ENCODE results near the gene PLXNA2. TPM values are rescaled to one million over a fixed set of nuclear protein-coding genes. Genes with fewer than 3 reads are reported as not detected.

PLXNA2 gene
- total RNA-seq, 1 donor from 2014 or later = 14.1 TPM

GRCh38 chr1:208006258-208006920 lies 237.8 kb downstream of the PLXNA2 start:
- no peaks in the 10 kb centered on the region for H3K9me3 ChIP-seq (ENCODE audit: control insufficient read depth in 3 of 3, low read length in 3 of 3)
- H3K9ac ChIP-seq (ENCODE audit: low read depth in 1 of 3, low read length in 3 of 3) = no peak overlapping the region

GRCh38 chr1:208004851-208005250 lies 239.3 kb downstream of the PLXNA2 start:
- no peaks in the 10 kb centered on the region for H3K9me3 ChIP-seq (ENCODE audit: control insufficient read depth in 3 of 3, low read length in 3 of 3)
- H3K27me3 ChIP-seq (ENCODE audit: control insufficient read depth in 3 of 3, insufficient read depth in 3 of 3, low read length in 3 of 3) = peaks cover 0 to 7% (median 2%) of the 10 kb centered on the region in 3 donors
- peaks cover 0 to 5% (median 0%) of the 10 kb centered on the region in 3 donors for H3K4me1 ChIP-seq (ENCODE audit: control insufficient read depth in 3 of 3, insufficient read depth in 3 of 3, low read length in 3 of 3)
- H3K36me3 ChIP-seq (ENCODE audit: control insufficient read depth in 3 of 3, insufficient read depth in 3 of 3, low read length in 3 of 3) = no peaks in the 10 kb centered on the region
- no peak overlapping the region for H3K9ac ChIP-seq (ENCODE audit: low read depth in 1 of 3, low read length in 3 of 3)
- H3K4me3 ChIP-seq (ENCODE audit: low read length in 3 of 3) = no peak overlapping the region
- no peak overlapping the region for H3K27ac ChIP-seq (ENCODE audit: low read depth, low read length)

More at GRCh38 chr1:208006258-208006920, 237.8 kb downstream of the PLXNA2 start:
- no peak overlapping the region for H3K4me3 ChIP-seq (ENCODE audit: low read length in 3 of 3)
- no peaks in the 10 kb centered on the region for H3K36me3 ChIP-seq (ENCODE audit: control insufficient read depth in 3 of 3, insufficient read depth in 3 of 3, low read length in 3 of 3)
- peaks cover 0 to 5% (median 4%) of the 10 kb centered on the region in 3 donors for H3K4me1 ChIP-seq (ENCODE audit: control insufficient read depth in 3 of 3, insufficient read depth in 3 of 3, low read length in 3 of 3)
- peaks cover 0 to 7% (median 2%) of the 10 kb centered on the region in 3 donors for H3K27me3 ChIP-seq (ENCODE audit: control insufficient read depth in 3 of 3, insufficient read depth in 3 of 3, low read length in 3 of 3)
- no peak overlapping the region for H3K27ac ChIP-seq (ENCODE audit: low read depth, low read length)

- H3K9me3 ChIP-seq (ENCODE audit: control insufficient read depth in 3 of 3, low read length in 3 of 3) = no peaks in the 10 kb centered on the region
- no peak overlapping the region for H3K9ac ChIP-seq (ENCODE audit: low read depth in 1 of 3, low read length in 3 of 3)
- H3K4me1 ChIP-seq (ENCODE audit: control insufficient read depth in 3 of 3, insufficient read depth in 3 of 3, low read length in 3 of 3) = no peaks in the 10 kb centered on the region
- no peak overlapping the region for H3K4me3 ChIP-seq (ENCODE audit: low read length in 3 of 3)
- no peak overlapping the region for H3K27ac ChIP-seq (ENCODE audit: low read depth, low read length)
- H3K27me3 ChIP-seq (ENCODE audit: control insufficient read depth in 3 of 3, insufficient read depth in 3 of 3, low read length in 3 of 3) = peaks cover 0 to 7% (median 2%) of the 10 kb centered on the region in 3 donors
- H3K36me3 ChIP-seq (ENCODE audit: control insufficient read depth in 3 of 3, insufficient read depth in 3 of 3, low read length in 3 of 3) = no peaks in the 10 kb centered on the region
These were observed 240.9 kb downstream of the PLXNA2 start for GRCh38 chr1:208003241-208003640.

- H3K27ac ChIP-seq (ENCODE audit: low read depth, low read length) = no peak overlapping the region
- H3K9ac ChIP-seq (ENCODE audit: low read depth in 1 of 3, low read length in 3 of 3) = no peak overlapping the region
- H3K36me3 ChIP-seq (ENCODE audit: control insufficient read depth in 3 of 3, insufficient read depth in 3 of 3, low read length in 3 of 3) = no peaks in the 10 kb centered on the region
- peaks cover 0 to 7% (median 2%) of the 10 kb centered on the region in 3 donors for H3K27me3 ChIP-seq (ENCODE audit: control insufficient read depth in 3 of 3, insufficient read depth in 3 of 3, low read length in 3 of 3)
- H3K9me3 ChIP-seq (ENCODE audit: control insufficient read depth in 3 of 3, low read length in 3 of 3) = no peaks in the 10 kb centered on the region
- no peak overlapping the region for H3K4me3 ChIP-seq (ENCODE audit: low read length in 3 of 3)
- H3K4me1 ChIP-seq (ENCODE audit: control insufficient read depth in 3 of 3, insufficient read depth in 3 of 3, low read length in 3 of 3) = peaks cover 0 to 2% (median under 1%) of the 10 kb centered on the region in 3 donors
These were observed 241.5 kb downstream of the PLXNA2 start for GRCh38 chr1:208002672-208003071.

GRCh38 chr1:208002078-208002477 lies 242.1 kb downstream of the PLXNA2 start:
- H3K4me1 ChIP-seq (ENCODE audit: control insufficient read depth in 3 of 3, insufficient read depth in 3 of 3, low read length in 3 of 3) = peaks cover 0 to 5% (median 4%) of the 10 kb centered on the region in 3 donors
- H3K4me3 ChIP-seq (ENCODE audit: low read length in 3 of 3) = no peak overlapping the region
- H3K27me3 ChIP-seq (ENCODE audit: control insufficient read depth in 3 of 3, insufficient read depth in 3 of 3, low read length in 3 of 3) = peaks cover 0 to 7% (median 2%) of the 10 kb centered on the region in 3 donors
- H3K27ac ChIP-seq (ENCODE audit: low read depth, low read length) = no peak overlapping the region
- H3K9me3 ChIP-seq (ENCODE audit: control insufficient read depth in 3 of 3, low read length in 3 of 3) = no peaks in the 10 kb centered on the region
- H3K9ac ChIP-seq (ENCODE audit: low read depth in 1 of 3, low read length in 3 of 3) = no peak overlapping the region
- H3K36me3 ChIP-seq (ENCODE audit: control insufficient read depth in 3 of 3, insufficient read depth in 3 of 3, low read length in 3 of 3) = no peaks in the 10 kb centered on the region

- Histone ChIP-seq H3K4me1 (ENCODE audit: control insufficient read depth in 3 of 3, insufficient read depth in 3 of 3, low read length in 3 of 3) (peaks cover 0 to 5% (median 4%) of the 10 kb centered on the region in 3 donors), H3K4me3 (ENCODE audit: low read length in 3 of 3) (no peak overlapping the region), H3K9ac (ENCODE audit: low read depth in 1 of 3, low read length in 3 of 3) (no peak overlapping the region), H3K36me3 (ENCODE audit: control insufficient read depth in 3 of 3, insufficient read depth in 3 of 3, low read length in 3 of 3) (no peaks in the 10 kb centered on the region), H3K27ac (ENCODE audit: low read depth, low read length) (no peak overlapping the region), H3K27me3 (ENCODE audit: control insufficient read depth in 3 of 3, insufficient read depth in 3 of 3, low read length in 3 of 3) (peaks cover 0 to 7% (median 2%) of the 10 kb centered on the region in 3 donors), H3K9me3 (ENCODE audit: control insufficient read depth in 3 of 3, low read length in 3 of 3) (no peaks in the 10 kb centered on the region)
These were observed 243.7 kb downstream of the PLXNA2 start for GRCh38 chr1:208000504-208000903.

- Histone ChIP-seq H3K9me3 (ENCODE audit: control insufficient read depth in 3 of 3, low read length in 3 of 3) (no peaks in the 10 kb centered on the region), H3K36me3 (ENCODE audit: control insufficient read depth in 3 of 3, insufficient read depth in 3 of 3, low read length in 3 of 3) (no peaks in the 10 kb centered on the region)
These were observed 244.2 kb downstream of the PLXNA2 start for GRCh38 chr1:207999972-208000371.

GRCh38 chr1:207999274-207999915 lies 244.8 kb downstream of the PLXNA2 start:
- no peaks in the 10 kb centered on the region for H3K36me3 ChIP-seq (ENCODE audit: control insufficient read depth in 3 of 3, insufficient read depth in 3 of 3, low read length in 3 of 3)
- peaks cover 0 to 7% (median 2%) of the 10 kb centered on the region in 3 donors for H3K27me3 ChIP-seq (ENCODE audit: control insufficient read depth in 3 of 3, insufficient read depth in 3 of 3, low read length in 3 of 3)
- H3K9me3 ChIP-seq (ENCODE audit: control insufficient read depth in 3 of 3, low read length in 3 of 3) = no peaks in the 10 kb centered on the region
- no peak overlapping the region for H3K4me3 ChIP-seq (ENCODE audit: low read length in 3 of 3)
- peaks cover 0 to 5% (median 4%) of the 10 kb centered on the region in 3 donors for H3K4me1 ChIP-seq (ENCODE audit: control insufficient read depth in 3 of 3, insufficient read depth in 3 of 3, low read length in 3 of 3)
- no peak overlapping the region for H3K9ac ChIP-seq (ENCODE audit: low read depth in 1 of 3, low read length in 3 of 3)
- no peak overlapping the region for H3K27ac ChIP-seq (ENCODE audit: low read depth, low read length)

More at GRCh38 chr1:207999972-208000371, 244.2 kb downstream of the PLXNA2 start:
- Histone ChIP-seq H3K4me3 (ENCODE audit: low read length in 3 of 3) (no peak overlapping the region), H3K27ac (ENCODE audit: low read depth, low read length) (no peak overlapping the region), H3K9ac (ENCODE audit: low read depth in 1 of 3, low read length in 3 of 3) (no peak overlapping the region), H3K4me1 (ENCODE audit: control insufficient read depth in 3 of 3, insufficient read depth in 3 of 3, low read length in 3 of 3) (peaks cover 0 to 5% (median 4%) of the 10 kb centered on the region in 3 donors), H3K27me3 (ENCODE audit: control insufficient read depth in 3 of 3, insufficient read depth in 3 of 3, low read length in 3 of 3) (peaks cover 0 to 7% (median 2%) of the 10 kb centered on the region in 3 donors)

GRCh38 chr1:207998691-207999090 lies 245.5 kb downstream of the PLXNA2 start:
- Histone ChIP-seq H3K9me3 (ENCODE audit: control insufficient read depth in 3 of 3, low read length in 3 of 3) (no peaks in the 10 kb centered on the region), H3K27me3 (ENCODE audit: control insufficient read depth in 3 of 3, insufficient read depth in 3 of 3, low read length in 3 of 3) (peaks cover 0 to 7% (median 2%) of the 10 kb centered on the region in 3 donors), H3K36me3 (ENCODE audit: control insufficient read depth in 3 of 3, insufficient read depth in 3 of 3, low read length in 3 of 3) (no peaks in the 10 kb centered on the region), H3K4me1 (ENCODE audit: control insufficient read depth in 3 of 3, insufficient read depth in 3 of 3, low read length in 3 of 3) (peaks cover 0 to 5% (median 4%) of the 10 kb centered on the region in 3 donors), H3K4me3 (ENCODE audit: low read length in 3 of 3) (no peak overlapping the region), H3K9ac (ENCODE audit: low read depth in 1 of 3, low read length in 3 of 3) (no peak overlapping the region), H3K27ac (ENCODE audit: low read depth, low read length) (no peak overlapping the region)

Measured in skeletal muscle tissue (tissue), 4 donors.